GM18873 (cell line): ENCODE measurements around the gene SHLD1.
"Not testable (repeated sequence)": the region's sequence is repeated elsewhere in the genome, so short reads cannot be mapped to it uniquely, and the experiment has no call there.

Experiments used
- ATAC-seq: cut with Tn5 transposase; IDR thresholded peaks from one replicate; pipeline ENCODE4 v1.9.1; 2021; ENCODE audit warnings: mild to moderate bottlenecking, moderate library complexity, moderate number of reproducible peaks; ENCODE audit not compliant: unreplicated experiment, low FRiP score

The SHLD1 gene, protein sequence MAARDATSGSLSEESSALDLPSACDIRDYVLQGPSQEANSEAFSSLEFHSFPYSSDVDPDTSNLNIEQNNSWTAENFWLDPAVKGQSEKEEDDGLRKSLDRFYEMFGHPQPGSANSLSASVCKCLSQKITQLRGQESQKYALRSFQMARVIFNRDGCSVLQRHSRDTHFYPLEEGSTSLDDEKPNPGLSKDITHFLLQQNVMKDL

DNA sequence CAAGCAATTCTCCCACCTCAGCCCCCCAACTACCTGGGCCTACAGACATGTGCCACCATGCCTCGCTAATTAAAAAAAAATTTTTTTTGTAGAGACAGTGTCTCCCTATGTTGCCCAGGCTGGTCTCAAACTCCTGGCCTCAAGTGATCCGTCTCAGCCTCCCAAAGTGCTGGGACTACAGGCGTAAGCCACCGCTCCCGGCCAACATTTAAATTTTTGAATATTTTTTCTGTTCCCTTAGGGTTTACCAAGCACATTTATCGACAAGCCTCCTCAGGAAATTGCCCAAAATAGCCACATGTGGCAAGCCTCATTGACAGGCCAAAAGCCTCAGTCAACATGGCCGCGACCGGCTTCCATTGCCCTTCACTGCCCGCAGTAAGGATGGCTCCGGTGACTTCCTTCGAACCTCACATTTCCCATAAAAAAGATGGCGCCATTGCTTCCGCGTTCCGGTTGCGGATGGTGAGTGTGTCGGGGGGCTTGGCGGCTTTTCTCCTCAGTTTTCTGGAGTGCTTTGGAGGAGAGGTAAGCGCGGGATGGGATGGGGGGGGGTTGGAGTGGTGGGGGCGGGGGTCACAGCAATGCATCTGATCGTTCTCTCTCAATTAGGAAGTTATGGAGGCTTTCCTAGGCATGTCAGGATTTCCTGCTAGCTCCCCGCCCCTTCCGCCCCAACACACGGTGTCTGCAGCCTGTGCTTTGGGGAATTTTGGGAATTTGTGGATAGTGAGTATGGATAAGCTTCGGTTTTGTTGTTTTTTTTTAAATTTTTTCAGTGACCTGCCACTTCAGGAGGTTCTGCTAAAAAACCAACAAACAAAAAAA lies at the start of gene SHLD1:
SHLD1 (plus strand) TSS at position 450 of the 828 bp plus-strand sequence. CDS start 22,465 bp downstream, outside the sequence.
- peak; percentile 75 for ATAC-seq

DNA sequence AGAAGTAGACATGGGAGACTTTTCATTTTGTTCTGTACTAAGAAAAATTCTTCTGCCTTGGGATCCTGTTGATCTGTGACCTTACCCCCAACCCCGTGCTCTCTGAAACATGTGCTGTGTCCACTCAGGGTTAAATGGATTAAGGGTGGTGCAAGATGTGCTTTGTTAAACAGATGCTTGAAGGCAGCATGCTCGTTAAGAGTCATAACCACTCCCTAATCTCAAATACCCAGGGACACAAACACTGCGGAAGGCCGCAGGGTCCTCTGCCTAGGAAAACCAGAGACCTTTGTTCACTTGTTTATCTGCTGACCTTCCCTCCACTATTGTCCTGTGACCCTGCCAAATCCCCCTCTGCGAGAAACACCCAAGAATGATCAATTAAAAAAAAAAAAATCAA lies 47.9 kb upstream of the SHLD1 start:
- not testable (repeated sequence) for ATAC-seq

DNA sequence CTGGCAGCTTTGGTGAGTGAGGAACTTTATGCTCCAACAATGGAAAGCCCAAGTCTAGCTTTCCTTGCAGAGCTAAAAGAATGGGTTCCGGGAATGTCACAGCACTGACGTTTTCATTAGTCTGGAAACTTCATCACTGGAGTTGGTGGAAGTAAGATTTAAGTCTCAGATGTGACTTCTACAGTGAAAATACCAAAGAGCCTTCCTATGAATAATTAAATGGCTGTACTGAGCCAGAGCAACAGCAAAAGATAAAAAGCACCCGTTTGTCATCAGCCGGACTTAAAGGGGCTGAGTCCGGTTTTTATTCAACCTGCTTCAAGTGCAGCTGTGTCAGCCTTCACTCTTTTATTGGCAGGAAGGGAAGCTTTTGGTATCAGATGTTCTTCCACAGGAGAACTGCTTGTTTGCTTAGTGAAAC lies 46.5 kb upstream of the SHLD1 start:
- ATAC-seq, result no peak

- ATAC-seq, result no peak
These were observed 44.4 kb upstream of the SHLD1 start for GRCh38 chr20:5705827-5706226.

DNA sequence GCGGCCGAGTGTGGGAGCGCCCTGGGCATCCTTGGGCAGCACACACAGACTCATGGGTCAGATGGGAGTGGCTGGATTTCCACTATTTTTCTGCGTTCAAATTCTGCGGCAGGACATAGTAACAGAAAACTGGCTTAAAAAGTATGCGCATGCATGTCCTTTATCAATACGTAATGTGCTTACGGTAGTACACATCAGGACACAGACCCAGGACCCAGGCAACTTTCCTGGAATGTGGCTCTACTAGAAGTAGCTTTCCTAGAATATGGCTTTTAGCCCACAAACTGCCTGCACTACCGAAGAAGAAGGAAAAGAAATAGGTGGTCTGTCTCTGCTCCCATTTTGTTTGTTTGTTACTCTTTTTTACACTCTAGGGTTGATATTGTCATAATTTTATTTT lies 43.4 kb upstream of the SHLD1 start:
- no peak for ATAC-seq

DNA sequence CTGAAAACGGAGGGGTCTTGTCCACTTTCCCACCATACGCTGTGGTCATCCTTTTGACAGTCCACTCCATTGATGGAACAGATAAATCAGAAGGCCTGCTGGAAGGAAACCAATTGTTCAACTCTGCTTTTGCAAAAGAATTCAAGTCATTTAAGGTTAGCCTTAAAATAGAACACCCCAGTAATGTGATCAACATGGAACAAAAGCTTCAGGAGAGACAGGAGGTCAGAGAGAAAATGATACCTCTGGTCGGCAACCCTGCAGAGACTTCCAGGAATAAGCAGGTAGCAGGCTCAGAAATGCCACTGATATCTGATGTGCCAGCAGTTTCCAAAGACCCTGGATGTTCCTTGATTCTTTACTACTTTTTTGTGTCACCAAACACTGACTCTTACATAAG lies 39.6 kb upstream of the SHLD1 start:
- ATAC-seq, result no peak

GRCh38 chr20:5714261-5715041 lies 35.8 kb upstream of the SHLD1 start:
- ATAC-seq, result no peak

- no peak for ATAC-seq
These were observed 34.9 kb upstream of the SHLD1 start for GRCh38 chr20:5715071-5715841.

GRCh38 chr20:5716953-5717352 lies 33.2 kb upstream of the SHLD1 start:
- ATAC-seq, result no peak

- no peak for ATAC-seq
These were observed 31.2 kb upstream of the SHLD1 start for GRCh38 chr20:5718896-5719595.

DNA sequence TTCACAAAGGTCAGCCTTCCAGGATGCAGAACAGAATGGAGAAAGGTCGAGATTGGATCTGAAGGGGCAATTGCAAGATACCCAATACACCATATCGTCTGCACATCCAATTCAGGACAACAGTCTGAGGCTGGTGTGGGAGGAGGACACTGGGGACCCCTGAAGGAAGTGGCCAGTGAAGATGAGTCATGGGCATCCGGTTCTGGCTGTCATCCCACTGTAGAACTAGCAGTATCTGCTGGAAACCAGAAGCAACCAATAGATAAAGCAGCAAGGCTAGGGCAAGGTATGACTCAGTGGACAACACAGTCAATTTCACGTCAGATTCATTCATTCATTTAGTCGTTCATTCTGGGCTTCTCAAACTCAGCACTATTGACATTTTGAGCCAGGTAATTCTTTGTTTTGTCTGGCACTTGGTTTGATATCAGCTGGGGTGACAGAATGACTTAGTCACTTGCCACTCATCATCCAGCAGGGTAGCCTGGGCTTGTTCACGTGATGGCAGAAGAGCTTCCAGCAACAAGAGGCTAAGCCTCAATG lies 30.3 kb upstream of the SHLD1 start:
- no peak for ATAC-seq

GRCh38 chr20:5720696-5721095 lies 29.5 kb upstream of the SHLD1 start:
- ATAC-seq, result no peak

DNA sequence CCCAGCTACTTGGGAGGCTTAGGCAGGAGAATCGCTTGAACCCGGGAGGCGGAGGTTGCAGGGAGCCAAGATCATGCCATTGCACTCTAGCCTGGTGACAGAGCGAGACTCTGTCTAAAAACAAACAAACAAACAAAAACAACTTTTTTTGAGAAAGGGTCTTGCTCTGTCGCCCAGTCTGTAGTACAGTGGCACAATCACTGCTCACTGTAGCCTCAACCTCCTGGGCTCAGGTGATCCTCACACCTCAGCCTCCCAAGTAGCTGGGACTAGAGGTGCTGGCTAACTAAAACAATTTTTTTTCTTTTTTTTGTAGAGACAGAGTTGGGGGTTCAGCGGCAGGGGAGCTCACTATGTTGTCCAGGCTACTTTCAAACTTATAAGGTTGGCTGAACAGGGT lies 28.8 kb upstream of the SHLD1 start:
- ATAC-seq, result not testable (repeated sequence)

DNA sequence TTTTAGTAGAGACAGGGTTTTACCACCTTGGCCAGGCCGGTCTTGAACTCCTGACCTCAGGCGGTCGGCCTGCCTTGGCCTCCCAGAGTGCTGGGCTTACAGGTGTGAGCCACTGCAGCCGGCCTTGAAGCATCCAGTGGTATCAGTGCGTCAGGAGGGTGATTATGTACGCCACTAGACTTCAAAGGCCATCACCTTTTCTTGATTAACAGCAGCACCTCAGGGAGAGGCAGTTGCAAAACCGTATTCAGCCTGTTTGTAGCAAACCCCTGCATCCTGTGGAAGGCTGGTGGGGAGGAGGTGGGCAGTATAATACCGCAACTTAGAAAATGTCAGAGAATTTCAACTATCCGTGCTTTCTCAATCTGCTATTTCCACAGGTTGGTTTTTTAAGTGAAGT lies 27.3 kb upstream of the SHLD1 start:
- no peak for ATAC-seq

GRCh38 chr20:5725183-5725463 lies 25.1 kb upstream of the SHLD1 start:
- ATAC-seq, result not testable (repeated sequence)

DNA sequence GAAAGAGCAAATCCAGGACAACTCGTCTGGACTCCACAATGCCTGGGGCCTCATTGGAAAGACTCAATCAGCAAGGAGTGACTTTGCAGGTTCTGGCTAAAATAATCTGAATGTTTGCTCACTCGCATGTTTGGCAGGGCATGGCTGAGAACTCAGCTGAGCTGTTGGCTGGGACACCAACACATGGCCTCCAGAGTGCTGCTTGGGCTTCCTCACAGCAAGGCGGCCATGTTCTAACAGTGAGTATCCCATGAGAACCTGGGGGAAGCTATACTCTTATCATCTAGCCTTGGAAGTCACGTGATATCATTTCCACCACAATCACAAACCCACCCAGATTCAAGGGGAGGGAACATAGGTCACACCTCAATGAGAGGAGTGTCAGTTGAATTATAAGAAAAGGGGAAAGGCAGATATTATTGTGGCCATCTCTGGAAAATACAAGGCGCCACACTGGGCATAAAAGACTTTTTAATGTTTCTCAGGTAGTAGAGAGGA lies 23.1 kb upstream of the SHLD1 start:
- no peak for ATAC-seq

DNA sequence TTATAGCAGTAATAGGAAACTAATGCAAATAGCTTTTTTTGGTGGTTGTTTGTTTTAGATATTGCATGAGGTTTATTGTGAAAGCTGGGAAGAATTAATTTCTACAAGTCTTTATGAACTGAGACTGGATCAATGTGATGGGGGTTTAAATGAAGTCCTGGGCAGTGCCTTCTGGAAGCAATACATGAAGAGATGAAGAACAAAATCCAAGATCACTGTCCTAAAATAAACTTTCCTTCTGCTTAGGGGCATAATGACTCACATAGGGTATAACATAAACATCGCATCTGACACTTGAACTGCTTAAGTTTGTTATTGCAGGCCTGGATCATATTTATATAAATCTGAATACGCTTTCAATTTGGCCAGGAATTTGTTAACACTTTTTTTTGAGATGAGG lies 20.9 kb upstream of the SHLD1 start:
- ATAC-seq, result no peak

DNA sequence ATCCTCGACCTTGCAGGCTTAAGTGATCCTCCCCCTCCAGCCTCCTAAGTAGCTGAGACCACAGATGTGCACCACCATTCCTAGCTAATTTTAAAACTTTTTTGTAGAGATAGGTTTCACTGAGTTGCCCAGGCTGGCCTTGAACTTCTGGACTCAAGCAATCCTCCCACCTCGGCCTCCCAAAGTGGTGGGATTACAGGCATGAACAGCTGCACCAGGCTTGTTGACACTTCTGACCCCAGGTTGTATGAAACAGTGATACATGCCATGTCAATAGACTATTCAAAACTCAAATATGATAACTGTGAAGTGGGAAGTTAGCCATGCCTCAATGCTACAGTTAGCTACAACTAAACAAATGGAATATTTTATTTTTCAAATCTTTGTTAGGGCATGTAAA lies 20.1 kb upstream of the SHLD1 start:
- no peak for ATAC-seq

DNA sequence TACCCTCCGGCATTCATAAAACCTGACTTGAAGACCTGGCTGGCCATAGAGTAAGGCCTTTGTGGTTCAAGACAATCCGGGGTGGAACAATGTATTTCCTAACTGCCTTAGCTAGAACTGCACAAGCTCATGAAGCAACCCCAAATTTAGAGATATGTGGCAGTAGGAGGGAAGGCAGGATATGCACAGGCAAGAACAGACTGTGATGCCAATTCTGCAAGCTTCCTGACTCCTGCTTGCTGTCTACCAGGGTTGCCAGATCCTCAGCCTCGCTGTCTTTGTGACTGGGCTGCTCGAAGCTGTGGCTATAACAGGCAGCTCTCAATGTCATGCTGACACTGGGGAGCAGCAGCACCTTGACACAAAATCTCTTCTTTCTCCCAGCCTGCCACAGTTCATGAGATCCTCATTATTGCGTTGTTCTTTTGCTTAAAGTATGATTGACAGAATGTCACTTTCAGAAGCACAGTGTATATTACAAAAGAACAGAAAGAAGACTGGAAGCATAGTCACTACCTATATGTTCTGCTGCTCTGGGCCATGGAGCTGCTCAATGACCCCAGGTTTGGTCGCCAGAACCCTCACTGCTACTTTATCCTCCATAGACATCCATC lies 18.3 kb upstream of the SHLD1 start:
- ATAC-seq, result no peak
